HCT116 (cell line): ENCODE measurements around the gene ARTN. TPM values are rescaled to one million over a fixed set of nuclear protein-coding genes. Genes with fewer than 3 reads are reported as not detected.

Experiments
- ATAC-seq: fragments of 200-7000 bp; cut with Tn5 transposase; 2 replicates; pipeline ENCODE4 v1.9.1; 2020; ENCODE audit warnings: mild to moderate bottlenecking, moderate library complexity
- BruUV-seq: library from RNA; stranded (reverse); fragments of 400-500 nt; replicated peaks from 2 replicates; lab custom pipeline; 2021; lab: Mats Ljungman, UMichigan
- CTCF ChIA-PET: fragments of 300-600 bp; sonication (Branson Sonifier 250); formaldehyde crosslinking; loops from one replicate; lab custom pipeline; 2021; ENCODE audit warnings: antibody characterized with exemption; lab: Charles Lee
- POLR2A ChIA-PET: fragments of 300-600, 350-600 bp; sonication (Branson Sonifier 250); formaldehyde crosslinking; loops from one replicate; lab custom pipeline; 2021; ENCODE audit warnings: antibody characterized with exemption; lab: Charles Lee
- RAD21 ChIA-PET, 2 experiments: fragments of 300-600 bp; sonication (Branson Sonifier 250); formaldehyde crosslinking; loops; one replicate each; lab custom pipeline; 2023; ENCODE audit warnings: low total read pairs in 2 of 2; ENCODE audit not compliant: uncharacterized antibody in 2 of 2, unreplicated experiment in 2 of 2, low non-redundant PET in 1 of 2; lab: Charles Lee
- DNase-seq: peaks from one replicate; pipeline ENCODE4 v3.0.0-alpha.2; 2010; ENCODE audit warnings: low read depth, low spot score
- H2AFZ ChIP-seq: fragments of 200-600 bp; shearing (Covaris generic), sonication (generic); 2 replicates; pipeline ENCODE4 v1.6.1; 2017; ENCODE audit warnings: low read depth, mixed run types, mixed read lengths, antibody characterized with exemption, low read length; ENCODE audit not compliant: poor library complexity, severe bottlenecking
- H3K27ac ChIP-seq: 2 replicates; pipeline ENCODE4 v1.5.1; 2012; ENCODE audit warnings: low read depth, low read length
- H3K27me3 ChIP-seq: fragments of 200-600 bp; sonication (generic); 2 replicates; pipeline ENCODE4 v1.6.1; 2016; ENCODE audit warnings: mixed run types, low read length, mixed read lengths; ENCODE audit not compliant: insufficient read depth
- H3K36me3 ChIP-seq, 2 experiments: fragments of 200-500 bp in 1 of 2; fragments of 200-600 bp in 1 of 2; sonication (Bioruptor generic) in 1 of 2; sonication (generic) in 1 of 2; 2 replicates each; pipeline versions ENCODE4 v1.5.1 to v1.6.1; 2014 to 2016; ENCODE audit warnings: low read length in 2 of 2, inconsistent platforms in 1 of 2, mixed read lengths in 1 of 2, mixed run types in 1 of 2; ENCODE audit not compliant: insufficient read depth in 2 of 2, control insufficient read depth in 1 of 2
- H3K4me1 ChIP-seq, 2 experiments: fragments of 200-600 bp in 1 of 2; sonication (generic) in 1 of 2; 2 replicates each; pipeline versions ENCODE4 v1.5.1 to v1.6.1; 2012 to 2017; ENCODE audit warnings: low read length in 2 of 2, inconsistent platforms in 1 of 2, mild to moderate bottlenecking in 1 of 2, mixed read lengths in 1 of 2, mixed run types in 1 of 2, moderate library complexity in 1 of 2; ENCODE audit not compliant: insufficient read depth in 2 of 2, control insufficient read depth in 1 of 2
- H3K4me2 ChIP-seq: fragments of 200-600 bp; sonication (generic); 2 replicates; pipeline ENCODE4 v1.6.1; 2017; ENCODE audit warnings: mixed run types, low read length, mixed read lengths
- H3K4me3 ChIP-seq, 2 experiments: fragments of 200-600 bp in 1 of 2; sonication (generic) in 1 of 2; replicated peaks in 1 of 2; 2 replicates each; pipeline ENCODE4 v1.5.1; 2011 to 2016; ENCODE audit warnings: low read length in 2 of 2, control low read depth in 1 of 2, low read depth in 1 of 2, mild to moderate bottlenecking in 1 of 2, mixed read lengths in 1 of 2, mixed run types in 1 of 2
- H3K79me2 ChIP-seq: fragments of 200-600 bp; sonication (generic); 2 replicates; pipeline ENCODE4 v1.6.1; 2017; ENCODE audit warnings: mild to moderate bottlenecking, mixed run types, low read length, moderate library complexity, mixed read lengths; ENCODE audit not compliant: insufficient read depth
- H3K9ac ChIP-seq: fragments of 200-600 bp; sonication (generic); 2 replicates; pipeline ENCODE4 v1.6.1; 2016; ENCODE audit warnings: low read length, mixed read lengths
- H3K9me2 ChIP-seq: fragments of 200-600 bp; sonication (generic), shearing (Covaris generic); 2 replicates; pipeline ENCODE4 v1.6.1; 2017; ENCODE audit warnings: mixed run types, mild to moderate bottlenecking, moderate library complexity; ENCODE audit not compliant: insufficient read depth
- H3K9me3 ChIP-seq, 2 experiments: fragments of 200-500 bp in 1 of 2; fragments of 200-600 bp in 1 of 2; sonication (Bioruptor generic) in 1 of 2; sonication (generic) in 1 of 2; 2 replicates each; pipeline ENCODE4 v1.6.1; 2014 to 2017; ENCODE audit warnings: low read length in 2 of 2, mixed read lengths in 2 of 2, inconsistent platforms in 1 of 2, low read depth in 1 of 2, mild to moderate bottlenecking in 1 of 2, mixed run types in 1 of 2, moderate library complexity in 1 of 2; ENCODE audit not compliant: control insufficient read depth in 1 of 2, insufficient read depth in 1 of 2
- H4K20me1 ChIP-seq: fragments of 200-600 bp; sonication (generic), shearing (Covaris generic); 2 replicates; pipeline ENCODE4 v1.6.1; 2017; ENCODE audit warnings: mixed run types, mild to moderate bottlenecking, moderate library complexity; ENCODE audit not compliant: insufficient read depth
- ATF3 ChIP-seq: IDR thresholded peaks from 2 replicates; pipeline ENCODE4 v1.6.1; 2012
- CEBPB ChIP-seq: IDR thresholded peaks from 2 replicates; pipeline ENCODE4 v1.6.1; 2012; ENCODE audit warnings: low read depth
- CTCF ChIP-seq, 3 experiments: fragments of 200-600 bp in 1 of 3; sonication (generic) in 1 of 3; IDR thresholded peaks in 2 of 3; conservative IDR thresholded peaks in 1 of 3; 2 replicates each; pipeline ENCODE4 v1.5.1; 2012 to 2017; ENCODE audit warnings: low read depth in 2 of 3, low read length in 2 of 3, antibody characterized with exemption in 1 of 3, borderline replicate concordance in 1 of 3, control low read depth in 1 of 3, mild to moderate bottlenecking in 1 of 3, mixed read lengths in 1 of 3, mixed run types in 1 of 3, moderate library complexity in 1 of 3; ENCODE audit not compliant: insufficient read depth in 1 of 3
- EGR1 ChIP-seq: IDR thresholded peaks from 2 replicates; pipeline ENCODE4 v1.6.1; 2012; ENCODE audit warnings: low read depth
- EZH2 ChIP-seq: fragments of 200-600 bp; sonication (generic); IDR thresholded peaks from 2 replicates; pipeline ENCODE4 v1.6.1; 2017; ENCODE audit warnings: antibody characterized with exemption, mixed run types
- EZH2phosphoT487 ChIP-seq: fragments of 200-600 bp; IDR thresholded peaks from 2 replicates; pipeline ENCODE4 v1.6.1; 2018; ENCODE audit warnings: antibody characterized with exemption, borderline replicate concordance
- POLR2A ChIP-seq: IDR thresholded peaks from 2 replicates; pipeline ENCODE4 v1.7.0; 2011; ENCODE audit warnings: borderline replicate concordance; ENCODE audit not compliant: insufficient read depth, insufficient read length; ENCODE audit errors: extremely low read depth
- RAD21 ChIP-seq: IDR thresholded peaks from 2 replicates; pipeline ENCODE4 v1.6.1; 2012; ENCODE audit warnings: low read depth, mild to moderate bottlenecking
- SIN3A ChIP-seq: IDR thresholded peaks from 2 replicates; pipeline ENCODE4 v1.6.1; 2012; ENCODE audit warnings: low read depth
- SP1 ChIP-seq: IDR thresholded peaks from 2 replicates; pipeline ENCODE4 v1.6.1; 2012; ENCODE audit warnings: low read depth
- SRF ChIP-seq: IDR thresholded peaks from 2 replicates; pipeline ENCODE4 v1.6.1; 2012; ENCODE audit warnings: low read depth
- TCF7L2 ChIP-seq: IDR thresholded peaks from 2 replicates; pipeline ENCODE4 v1.7.0; 2011; ENCODE audit warnings: borderline replicate concordance, inconsistent platforms; ENCODE audit not compliant: insufficient read depth, insufficient read length; ENCODE audit errors: extremely low read depth
- YY1 ChIP-seq: IDR thresholded peaks from 2 replicates; pipeline ENCODE4 v1.6.1; 2011; ENCODE audit warnings: low read length, low read depth, moderate library complexity, mild to moderate bottlenecking; ENCODE audit not compliant: insufficient replicate concordance; ENCODE audit errors: extremely low read depth
- ZNF274 ChIP-seq: fragments of 200-500 bp; sonication (Bioruptor generic); IDR thresholded peaks from 2 replicates; pipeline ENCODE4 v1.6.1; 2014; ENCODE audit warnings: mild to moderate bottlenecking, low read depth, low read length, inconsistent platforms
- intact Hi-C: fragments of 100-400 bp; cut with micrococcal nuclease; formaldehyde crosslinking; loops from 2 replicates; pipeline ENCODE4 v1.10.0; 2022
- total RNA-seq: library from RNA; stranded (reverse); gene quantifications from one replicate; pipeline ENCODE4 v1.2.1, GENCODE V29; 2021; ENCODE audit not compliant: unreplicated experiment
- TF ChIP-seq, protein P1 (sequence below): IDR thresholded peaks from 2 replicates; pipeline ENCODE4 v1.6.1; 2011; ENCODE audit warnings: mild to moderate bottlenecking, low read length, moderate library complexity; ENCODE audit not compliant: insufficient replicate concordance; ENCODE audit errors: extremely low read depth

Gene ARTN
- total RNA-seq, 1 experiment from 2014 or later, result 36.4 TPM

DNA sequence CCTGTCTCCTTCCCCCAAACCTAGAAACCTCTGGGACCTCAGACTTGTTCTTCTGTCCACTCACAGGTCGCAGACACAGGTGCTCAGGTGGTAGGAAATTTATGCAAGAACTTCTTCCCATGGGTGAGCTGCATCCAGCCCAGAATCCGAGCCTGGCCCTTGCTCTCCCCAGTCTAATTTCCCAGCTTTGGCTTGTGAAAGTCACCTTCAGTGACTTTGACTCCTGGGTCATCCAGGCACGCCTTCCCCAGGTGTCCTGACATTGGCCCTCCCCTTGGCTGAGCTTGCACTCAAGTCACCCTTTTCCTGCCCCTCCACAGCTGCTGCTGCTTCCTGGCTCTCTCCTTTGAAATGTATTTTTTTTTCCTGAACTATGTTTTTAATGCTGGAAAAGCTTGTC, 19.8 kb downstream of the ARTN start:
- TF ChIP-seq SP1 (no peak), ZNF274 (no peak), ATF3 (no peak), EGR1 (no peak), CTCF (IDR thresholded peaks at IDR 0.05 in 2 of 3, conservative IDR thresholded peaks at IDR 0.05 in 1 of 3; ENCODE audit: borderline replicate concordance in 1 of 3, insufficient read depth in 1 of 3, low read depth in 2 of 3, low read length in 2 of 3) (no peak), SIN3A (no peak), EZH2phosphoT487 (no peak), CEBPB (no peak), SRF (no peak), TCF7L2 (no peak), YY1 (no peak), EZH2 (no peak), RAD21 (no peak), POLR2A (no peak)
- TF ChIP-seq, protein P1, sequence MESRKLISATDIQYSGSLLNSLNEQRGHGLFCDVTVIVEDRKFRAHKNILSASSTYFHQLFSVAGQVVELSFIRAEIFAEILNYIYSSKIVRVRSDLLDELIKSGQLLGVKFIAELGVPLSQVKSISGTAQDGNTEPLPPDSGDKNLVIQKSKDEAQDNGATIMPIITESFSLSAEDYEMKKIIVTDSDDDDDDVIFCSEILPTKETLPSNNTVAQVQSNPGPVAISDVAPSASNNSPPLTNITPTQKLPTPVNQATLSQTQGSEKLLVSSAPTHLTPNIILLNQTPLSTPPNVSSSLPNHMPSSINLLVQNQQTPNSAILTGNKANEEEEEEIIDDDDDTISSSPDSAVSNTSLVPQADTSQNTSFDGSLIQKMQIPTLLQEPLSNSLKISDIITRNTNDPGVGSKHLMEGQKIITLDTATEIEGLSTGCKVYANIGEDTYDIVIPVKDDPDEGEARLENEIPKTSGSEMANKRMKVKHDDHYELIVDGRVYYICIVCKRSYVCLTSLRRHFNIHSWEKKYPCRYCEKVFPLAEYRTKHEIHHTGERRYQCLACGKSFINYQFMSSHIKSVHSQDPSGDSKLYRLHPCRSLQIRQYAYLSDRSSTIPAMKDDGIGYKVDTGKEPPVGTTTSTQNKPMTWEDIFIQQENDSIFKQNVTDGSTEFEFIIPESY, result no peak
- ChIA-PET RAD21 (no interaction called here), POLR2A (no interaction called here), CTCF (no interaction called here)
- intact Hi-C loops, result no loop called here
- H3K9me2 ChIP-seq, result no peaks in the 10 kb centered on the region
- BruUV-seq, result no TSS peak
- H3K27ac ChIP-seq, result no peak overlapping the region
- no peaks in the 10 kb centered on the region; the same call in 1 of the 2 replicates for H3K79me2 ChIP-seq
- H3K4me2 ChIP-seq, result no peak overlapping the region
- DNase-seq (no peak), ATAC-seq (no peak)
- H4K20me1 ChIP-seq, result no peaks in the 10 kb centered on the region
- H3K36me3 ChIP-seq, result 0 out of 4 replicates have a peak, but pooled peaks cover 3 to 4% of the 10 kb centered on the region in 2 experiments
- no peak overlapping the region for H3K9ac ChIP-seq
- H2AFZ ChIP-seq, result no peak overlapping the region
- H3K27me3 ChIP-seq, result no peaks in the 10 kb centered on the region
- H3K9me3 ChIP-seq, result no peaks in the 10 kb centered on the region
- no peak overlapping the region for H3K4me3 ChIP-seq
- peaks cover 0 to under 1% of the 10 kb centered on the region in 2 experiments; a peak in 1 of 4 replicates for H3K4me1 ChIP-seq
